Activated B cell treated with CpG ODN at 0.5 μM for 24 hours (primary cell): ENCODE measurements around the gene KDELR3. TPM values are rescaled to one million over a fixed set of nuclear protein-coding genes. Genes with fewer than 3 reads are reported as not detected.

Experiments
- ATAC-seq: fragments of 200-7000 bp; cut with Tn5 transposase; one replicate; pipeline ENCODE4 v1.10.0; 2021; ENCODE audit warnings: low read depth, mild to moderate bottlenecking, moderate library complexity
- CTCF ChIA-PET: fragments of 350-600 bp; sonication (Branson Sonifier 250); formaldehyde crosslinking; loops from one replicate; lab custom pipeline; 2021; ENCODE audit warnings: antibody characterized with exemption; lab: Charles Lee
- POLR2A ChIA-PET: fragments of 350-600 bp; sonication (Branson Sonifier 250); formaldehyde crosslinking; loops from one replicate; lab custom pipeline; 2021; ENCODE audit warnings: antibody characterized with exemption; lab: Charles Lee
- DNase-seq: peaks from one replicate; pipeline ENCODE4 v3.0.0; 2022
- H3K27ac Mint-ChIP-seq: one replicate; pipeline ENCODE4 v1.8.0; 2020; ENCODE audit warnings: mixed read lengths
- H3K27me3 Mint-ChIP-seq: one replicate; pipeline ENCODE4 v1.8.0; 2021; ENCODE audit warnings: mixed read lengths
- H3K36me3 Mint-ChIP-seq: one replicate; pipeline ENCODE4 v1.8.0; 2021; ENCODE audit warnings: low read depth, mixed read lengths
- H3K4me1 Mint-ChIP-seq: one replicate; pipeline ENCODE4 v1.8.0; 2021; ENCODE audit warnings: mixed read lengths
- H3K4me3 Mint-ChIP-seq: one replicate; pipeline ENCODE4 v1.8.0; 2020; ENCODE audit warnings: mild to moderate bottlenecking, mixed read lengths
- H3K9me3 Mint-ChIP-seq: one replicate; pipeline ENCODE4 v1.8.0; 2020; ENCODE audit warnings: mixed read lengths
- intact Hi-C: fragments of 100-400 bp; cut with micrococcal nuclease; formaldehyde crosslinking; loops from one replicate; pipeline ENCODE4 v1.15.1; 2024
- total RNA-seq: library from RNA; stranded (reverse); gene quantifications from 2 replicates; pipeline ENCODE4 v1.2.3, GENCODE V29; 2022
- TF ChIP-seq, protein P1 (sequence below): fragments of 200-600 bp; IDR thresholded peaks from one replicate; pipeline ENCODE4 v1.8.0; 2022; ENCODE audit warnings: antibody characterized with exemption, mild to moderate bottlenecking

Gene KDELR3
- total RNA-seq, 1 donor from 2014 or later = not detected

DNA sequence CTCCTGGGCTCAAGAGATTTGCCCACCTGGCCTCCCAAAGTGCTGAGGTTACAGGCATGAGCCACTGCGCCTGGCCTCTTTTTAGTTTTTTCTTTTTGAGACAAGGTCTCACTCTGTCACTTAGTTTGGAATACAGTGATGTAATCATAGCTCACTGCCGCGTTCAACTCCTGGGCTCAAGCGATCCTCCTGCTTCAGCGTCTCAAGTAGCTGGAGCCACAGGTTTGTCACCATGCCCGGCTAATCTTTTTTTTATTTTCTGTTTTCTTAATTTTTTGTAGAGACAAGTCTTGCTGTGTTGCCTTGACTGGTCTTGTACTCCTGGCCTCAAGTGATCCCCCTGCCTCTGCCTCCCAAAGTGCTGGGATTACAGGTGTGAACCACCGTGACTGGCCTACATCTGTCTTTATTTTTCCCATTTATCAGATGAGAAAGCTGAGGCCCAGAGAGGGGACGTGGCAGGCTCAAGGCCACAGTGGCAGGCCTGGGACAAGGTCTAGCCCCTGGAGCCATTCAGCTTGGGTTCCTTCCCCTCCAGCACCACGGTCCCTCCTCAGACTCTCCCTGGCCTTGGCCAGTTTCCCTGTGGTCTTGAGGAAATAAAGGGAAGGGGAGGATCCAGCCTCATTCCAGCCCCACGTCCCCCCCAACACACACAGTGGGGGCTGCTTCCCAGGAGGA lies 2.8 kb upstream of the KDELR3 start:
- POLR2A ChIA-PET = no interaction called here
- intact Hi-C loops = no loop called here
- ATAC-seq (no peak), DNase-seq (no peak)
- H3K4me3 Mint-ChIP-seq = no peak overlapping the region
- CTCF ChIA-PET = no interaction called here
- H3K27ac Mint-ChIP-seq = no peak overlapping the region
- H3K4me1 Mint-ChIP-seq = peaks cover 12% of the 10 kb centered on the region
- TF ChIP-seq, protein P1, sequence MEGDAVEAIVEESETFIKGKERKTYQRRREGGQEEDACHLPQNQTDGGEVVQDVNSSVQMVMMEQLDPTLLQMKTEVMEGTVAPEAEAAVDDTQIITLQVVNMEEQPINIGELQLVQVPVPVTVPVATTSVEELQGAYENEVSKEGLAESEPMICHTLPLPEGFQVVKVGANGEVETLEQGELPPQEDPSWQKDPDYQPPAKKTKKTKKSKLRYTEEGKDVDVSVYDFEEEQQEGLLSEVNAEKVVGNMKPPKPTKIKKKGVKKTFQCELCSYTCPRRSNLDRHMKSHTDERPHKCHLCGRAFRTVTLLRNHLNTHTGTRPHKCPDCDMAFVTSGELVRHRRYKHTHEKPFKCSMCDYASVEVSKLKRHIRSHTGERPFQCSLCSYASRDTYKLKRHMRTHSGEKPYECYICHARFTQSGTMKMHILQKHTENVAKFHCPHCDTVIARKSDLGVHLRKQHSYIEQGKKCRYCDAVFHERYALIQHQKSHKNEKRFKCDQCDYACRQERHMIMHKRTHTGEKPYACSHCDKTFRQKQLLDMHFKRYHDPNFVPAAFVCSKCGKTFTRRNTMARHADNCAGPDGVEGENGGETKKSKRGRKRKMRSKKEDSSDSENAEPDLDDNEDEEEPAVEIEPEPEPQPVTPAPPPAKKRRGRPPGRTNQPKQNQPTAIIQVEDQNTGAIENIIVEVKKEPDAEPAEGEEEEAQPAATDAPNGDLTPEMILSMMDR = no peak
- no peaks in the 10 kb centered on the region for H3K36me3 Mint-ChIP-seq
- H3K27me3 Mint-ChIP-seq = peaks cover 61% of the 10 kb centered on the region
- H3K9me3 Mint-ChIP-seq = no peaks in the 10 kb centered on the region

DNA sequence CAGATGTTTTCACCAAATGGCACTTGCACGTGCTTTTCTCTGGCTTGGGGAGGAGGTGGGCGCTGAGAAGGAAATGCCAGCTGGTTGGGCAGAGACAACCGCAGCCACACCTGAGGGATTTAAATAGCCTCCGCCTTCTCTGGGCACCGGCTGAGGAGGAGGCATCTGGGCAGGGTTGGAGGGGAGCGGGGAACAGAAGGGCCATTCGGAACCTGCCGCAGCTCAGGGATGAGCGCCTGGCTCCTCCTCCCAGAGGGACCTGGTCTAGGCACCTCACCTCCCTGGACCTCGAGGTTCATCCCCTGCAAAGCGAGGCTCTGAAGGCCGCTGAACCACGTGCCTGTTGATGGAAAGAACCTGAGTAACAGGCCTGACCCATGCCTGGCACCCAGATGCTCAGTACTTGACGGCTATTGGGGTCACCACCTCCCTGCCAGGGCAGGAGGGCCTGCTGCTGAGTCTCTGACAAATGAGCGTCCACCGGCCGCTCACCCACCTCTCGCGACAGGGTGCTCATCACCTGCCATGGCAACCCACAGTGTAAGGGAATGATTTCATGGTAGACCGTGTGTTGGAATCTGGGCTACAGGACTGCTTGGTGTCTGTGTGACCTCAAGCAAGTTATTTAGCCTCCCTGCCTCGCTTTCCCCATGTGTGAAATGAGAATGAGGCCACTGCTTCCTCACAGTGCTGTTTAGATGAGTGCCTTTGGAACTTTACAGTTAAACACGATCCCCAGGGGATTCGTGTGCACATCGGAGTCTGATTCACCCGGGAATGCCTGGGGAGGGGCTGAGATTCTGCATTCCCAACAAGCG lies 2.0 kb upstream of the KDELR3 start:
- TF ChIP-seq, protein P1 = no peak
- no peak for ATAC-seq
- Mint-ChIP-seq H3K36me3 (no peaks in the 10 kb centered on the region), H3K27me3 (peaks cover 54% of the 10 kb centered on the region), H3K4me1 (peaks cover 12% of the 10 kb centered on the region), H3K4me3 (no peak overlapping the region), H3K9me3 (no peaks in the 10 kb centered on the region), H3K27ac (no peak overlapping the region)
- intact Hi-C loops = no loop called here
- POLR2A ChIA-PET = no interaction called here
- CTCF ChIA-PET = no interaction called here
- DNase-seq = no peak

DNA sequence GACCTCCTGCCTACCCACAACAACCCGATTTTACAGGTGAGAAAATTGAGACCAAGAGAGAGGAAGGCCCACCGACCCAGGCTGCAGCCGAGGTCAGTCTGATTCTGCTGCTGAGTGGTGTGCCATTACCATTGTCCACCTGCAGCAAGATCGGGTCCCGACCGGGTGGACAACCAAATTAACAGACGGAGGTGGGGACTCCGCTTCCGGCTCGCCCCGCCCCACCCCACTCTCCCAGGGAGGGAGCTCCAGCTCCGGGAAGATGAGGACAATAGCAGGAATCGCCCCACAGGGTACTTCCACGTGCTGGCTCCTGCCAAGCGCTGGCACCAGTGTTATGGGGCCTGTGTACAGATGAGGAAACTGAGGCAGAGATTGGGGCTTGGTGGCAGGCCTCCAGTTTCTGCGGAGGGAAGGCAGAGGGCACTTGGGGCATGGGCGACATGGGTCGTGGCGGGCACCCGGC lies 425 bp upstream of the KDELR3 start:
- Mint-ChIP-seq H3K36me3 (no peaks in the 10 kb centered on the region), H3K27me3 (peaks cover 40% of the 10 kb centered on the region), H3K4me1 (peaks cover 9% of the 10 kb centered on the region), H3K4me3 (peak overlapping the region; percentile 76), H3K9me3 (no peaks in the 10 kb centered on the region), H3K27ac (no peak overlapping the region)
- no peak for ATAC-seq
- intact Hi-C loops = no loop called here
- no peak for DNase-seq
- TF ChIP-seq, protein P1 = no peak
- POLR2A ChIA-PET = interaction anchor here (1.2 to 1.4 kb wide), 2 partner anchors 13 to 31 kb away, joined by 3 read pairs; no protein-coding TSS in a partner anchor
- CTCF ChIA-PET = no interaction called here

DNA sequence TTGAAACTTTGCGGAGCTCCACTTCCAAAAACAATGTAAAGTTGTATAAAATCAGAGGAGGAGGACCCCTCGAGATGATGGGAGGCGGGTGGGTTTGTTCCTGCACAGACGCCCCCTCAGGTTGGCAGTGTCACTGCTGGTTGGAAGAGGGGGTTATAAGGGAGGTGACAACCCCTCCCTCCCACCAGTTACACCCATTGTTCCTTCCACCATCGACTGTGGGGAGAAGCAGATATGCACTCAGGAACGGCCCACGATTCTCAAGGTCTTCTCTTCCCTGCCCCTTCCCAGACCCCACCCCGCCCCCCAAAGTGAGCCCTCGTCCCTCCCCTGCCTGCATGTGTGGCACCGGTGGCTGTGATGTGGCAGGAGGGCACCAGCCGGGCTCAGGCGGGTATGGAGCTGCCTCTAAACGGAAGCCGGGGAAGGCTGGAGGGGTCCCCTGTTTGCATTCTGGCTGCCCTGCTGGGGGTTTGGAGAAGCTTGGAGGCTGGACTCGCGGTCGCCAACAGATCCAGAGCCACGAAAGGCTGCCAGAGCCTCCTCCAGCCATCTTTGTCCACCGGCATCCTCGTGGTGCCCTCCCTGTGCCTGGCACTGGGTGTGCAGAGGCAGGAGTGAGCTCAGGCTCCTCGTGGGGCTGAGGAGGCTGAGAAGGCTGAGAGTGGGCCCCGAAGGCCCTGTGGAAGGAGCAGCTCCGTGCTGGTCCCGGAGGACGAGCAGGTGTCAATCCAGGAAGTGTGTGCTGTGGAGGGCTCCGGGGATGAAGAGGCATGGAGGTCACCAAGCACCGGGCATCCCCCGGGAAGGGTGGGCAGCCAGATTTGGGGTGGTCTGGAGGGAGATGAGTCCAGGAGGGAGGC lies 778 bp downstream of the KDELR3 start:
- TF ChIP-seq, protein P1 = no peak
- no peak for ATAC-seq
- peaks cover 9% of the 10 kb centered on the region for H3K4me1 Mint-ChIP-seq
- DNase-seq = no peak
- H3K9me3 Mint-ChIP-seq = no peaks in the 10 kb centered on the region
- ChIA-PET CTCF (no interaction called here), POLR2A (interaction anchor here (1.2 to 1.4 kb wide), 2 partner anchors 12 to 30 kb away, joined by 3 read pairs; no protein-coding TSS in a partner anchor)
- intact Hi-C loops = no loop called here
- H3K27me3 Mint-ChIP-seq = peaks cover 30% of the 10 kb centered on the region
- no peaks in the 10 kb centered on the region for H3K36me3 Mint-ChIP-seq
- no peak overlapping the region for H3K27ac Mint-ChIP-seq
- H3K4me3 Mint-ChIP-seq = peak overlapping the region; percentile 72
